HepG2 (cell line): ENCODE results near the gene NCLN. TPM values are rescaled to one million over a fixed set of nuclear protein-coding genes. Genes with fewer than 3 reads are reported as not detected.

Experiments
- ATAC-seq: fragments of 200-7000 bp; cut with Tn5 transposase; 3 replicates; pipeline ENCODE4 v1.9.1; 2020; ENCODE audit warnings: mild to moderate bottlenecking, moderate library complexity
- BruUV-seq: library from RNA; stranded (reverse); fragments of 400-500 nt; replicated peaks from 2 replicates; lab custom pipeline; 2021; lab: Mats Ljungman, UMichigan
- CTCF ChIA-PET: fragments of 300-600 bp; formaldehyde crosslinking; extraction: SDS; loops from one replicate; lab custom pipeline; 2021; ENCODE audit warnings: low total read pairs, inconsistent platforms, low intra/inter-chr PET ratio; lab: Yijun Ruan, JAX
- POLR2A ChIA-PET: fragments of 350-600 bp; sonication (Branson Sonifier 250); formaldehyde crosslinking; loops from one replicate; lab custom pipeline; 2020; ENCODE audit warnings: antibody characterized with exemption, inconsistent platforms; lab: Yijun Ruan, JAX
- DNase-seq: peaks from one replicate; pipeline ENCODE4 v3.0.0-alpha.2; 2015; ENCODE audit warnings: low spot score
- FAIRE-seq: peaks from 3 replicates; lab custom pipeline; 2011; peaks lifted over from hg19 to GRCh38; lab: Jason Lieb, UNC
- H2AFZ ChIP-seq: one replicate; pipeline ENCODE4 v1.6.1; 2011; ENCODE audit warnings: low read length, inconsistent platforms
- H3K27ac ChIP-seq: fragments of 300-600 bp; 3 replicates; pipeline ENCODE4 v1.8.0; 2011; ENCODE audit warnings: mixed run types, mild to moderate bottlenecking, mixed read lengths, low read length, inconsistent platforms; ENCODE audit not compliant: insufficient read depth; ENCODE audit errors: extremely low read length
- H3K27me3 ChIP-seq, 2 experiments: fragments of 200-600 bp in 1 of 2; 2 replicates in 1 of 2; 3 replicates in 1 of 2; pipeline versions ENCODE4 v1.6.0 to v1.8.0; 2011; ENCODE audit warnings: low read length in 2 of 2, mild to moderate bottlenecking in 2 of 2, moderate library complexity in 2 of 2, inconsistent platforms in 1 of 2; ENCODE audit not compliant: insufficient read depth in 2 of 2, control insufficient read depth in 1 of 2
- H3K36me3 ChIP-seq, 2 experiments: fragments of 200-600 bp in 1 of 2; replicated peaks in 1 of 2; 2 replicates in 1 of 2; 3 replicates in 1 of 2; pipeline versions ENCODE4 v1.5.1 to v1.8.0; 2011; ENCODE audit warnings: low read length in 2 of 2, inconsistent platforms in 1 of 2; ENCODE audit not compliant: insufficient read depth in 2 of 2, control insufficient read depth in 1 of 2
- H3K4me1 ChIP-seq: 2 replicates; pipeline ENCODE4 v1.5.1; 2012; ENCODE audit warnings: low read length, inconsistent platforms; ENCODE audit not compliant: insufficient read depth
- H3K4me2 ChIP-seq: 2 replicates; pipeline ENCODE4 v1.6.0; 2011; ENCODE audit warnings: low read depth, low read length, inconsistent platforms
- H3K4me3 ChIP-seq, 3 experiments: fragments of 200-600 bp in 1 of 3; sonication (generic), shearing (Covaris generic) in 1 of 3; replicated peaks in 1 of 3; 2 replicates each; pipeline ENCODE4 v1.5.1; 2011 to 2016; ENCODE audit warnings: low read length in 3 of 3, inconsistent platforms in 2 of 3, low read depth in 2 of 3, mild to moderate bottlenecking in 2 of 3, control low read depth in 1 of 3, mixed read lengths in 1 of 3; ENCODE audit not compliant: insufficient read depth in 1 of 3
- H3K79me2 ChIP-seq: one replicate; pipeline ENCODE4 v1.6.1; 2011; ENCODE audit warnings: low read length, inconsistent platforms; ENCODE audit not compliant: insufficient read depth
- H3K9ac ChIP-seq: 2 replicates; pipeline ENCODE4 v1.6.0; 2011; ENCODE audit warnings: mild to moderate bottlenecking, low read depth, low read length, inconsistent platforms; ENCODE audit not compliant: insufficient read depth
- H3K9me3 ChIP-seq: 2 replicates; pipeline ENCODE4 v1.5.1; 2012; ENCODE audit warnings: mild to moderate bottlenecking, low read length
- H4K20me1 ChIP-seq: 2 replicates; pipeline ENCODE4 v1.6.0; 2011; ENCODE audit warnings: inconsistent platforms, mild to moderate bottlenecking, low read length, moderate library complexity; ENCODE audit not compliant: insufficient read depth
- ATM ChIP-seq: fragments of 450-650 bp; IDR thresholded peaks from 2 replicates; pipeline ENCODE4 v1.7.1; 2017; ENCODE audit warnings: mild to moderate bottlenecking, borderline replicate concordance
- FOXA1 ChIP-seq, 2 experiments: fragments of 450-650 bp in 1 of 2; sonication (generic) in 1 of 2; formaldehyde crosslinking in 1 of 2; IDR thresholded peaks; 2 replicates each; pipeline versions ENCODE4 v1.4.0 to v1.6.1; 2016 to 2020; ENCODE audit warnings: missing genetic modification reagents in 1 of 2
- FOXK2 ChIP-seq: fragments of 450-650 bp; IDR thresholded peaks from 2 replicates; pipeline ENCODE4 v1.6.1; 2016
- ISL2 ChIP-seq: sonication (generic); formaldehyde crosslinking; IDR thresholded peaks from 2 replicates; pipeline ENCODE4 v1.5.0; 2020; ENCODE audit warnings: missing genetic modification reagents
- KDM2A ChIP-seq: sonication (generic); formaldehyde crosslinking; IDR thresholded peaks from 2 replicates; pipeline ENCODE4 v1.4.0; 2020; ENCODE audit warnings: low read depth, missing genetic modification reagents, borderline replicate concordance
- MXD4 ChIP-seq: IDR thresholded peaks from 2 replicates; pipeline ENCODE4 v1.6.1; 2016; ENCODE audit warnings: mild to moderate bottlenecking, missing biosample characterization, missing genetic modification reagents
- NBN ChIP-seq: fragments of 450-650 bp; conservative IDR thresholded peaks from 2 replicates; pipeline ENCODE4 v1.6.1; 2017
- RBAK ChIP-seq: sonication (generic); formaldehyde crosslinking; IDR thresholded peaks from 2 replicates; pipeline ENCODE4 v1.5.1; 2020; ENCODE audit warnings: mild to moderate bottlenecking, missing genetic modification reagents
- SRY ChIP-seq: sonication (generic); formaldehyde crosslinking; IDR thresholded peaks from 2 replicates; pipeline ENCODE4 v1.8.0; 2022; ENCODE audit warnings: mild to moderate bottlenecking, missing genetic modification reagents
- ZNF143 ChIP-seq: sonication (generic); formaldehyde crosslinking; IDR thresholded peaks from 2 replicates; pipeline ENCODE4 v1.4.0; 2020; ENCODE audit warnings: missing genetic modification reagents
- ZNF451 ChIP-seq: sonication (generic); formaldehyde crosslinking; IDR thresholded peaks from 2 replicates; pipeline ENCODE4 v1.5.0; 2020; ENCODE audit warnings: mild to moderate bottlenecking, missing genetic modification reagents
- ZNF713 ChIP-seq: sonication (generic); formaldehyde crosslinking; IDR thresholded peaks from 2 replicates; pipeline ENCODE4 v1.4.0; 2020; ENCODE audit warnings: mild to moderate bottlenecking, missing genetic modification reagents
- ZNF75D ChIP-seq: sonication (generic); formaldehyde crosslinking; IDR thresholded peaks from 2 replicates; pipeline ENCODE4 v1.8.1; 2023; ENCODE audit warnings: missing genetic modification reagents, mild to moderate bottlenecking, borderline replicate concordance
- WGBS: methylation state at CpG from one replicate; pipeline ENCODE4 v1.1.6; 2017; ENCODE audit warnings: low lambda C conversion rate; 5-methylcytosine and 5-hydroxymethylcytosine counted together
- in situ Hi-C: cut with HindIII; loops from 2 replicates; pipeline ENCODE4 v1.10.0; 2017; ENCODE audit warnings: low pct_unique_long_range_greater_than_20kb; ENCODE audit not compliant: extremely low pct_ligation_motif_present
- intact Hi-C: fragments of 100-400 bp; cut with micrococcal nuclease; formaldehyde crosslinking; loops from one replicate; pipeline ENCODE4 v1.10.0; 2022; ENCODE audit not compliant: unreplicated experiment
- polyA plus RNA-seq, 8 experiments: library from polyadenylated mRNA; depleted of rRNA in 3 of 8; stranded (reverse) in 7 of 8; unstranded in 1 of 8; fragments of >200 nt; fragmentation: Illumina TruSeq in 4 of 8; extraction: Trizol in 4 of 8; gene quantifications; 2 replicates each; pipeline versions ENCODE4 v1.2.1 to v1.2.3, GENCODE V29; 2011 to 2016; ENCODE audit warnings: low read depth in 4 of 8, missing spikeins in 1 of 8, mixed read lengths in 1 of 8; ENCODE audit not compliant: insufficient read depth in 1 of 8
- total RNA-seq, 5 experiments: library from RNA; depleted of rRNA; stranded (reverse); fragments of >200 nt; fragmentation: Illumina TruSeq; extraction: Trizol; gene quantifications; 2 replicates each; pipeline ENCODE4 v1.2.3, GENCODE V29; 2016; ENCODE audit warnings: low read depth in 1 of 5
- TF ChIP-seq, protein P1 (sequence below): sonication (generic); formaldehyde crosslinking; conservative IDR thresholded peaks from 2 replicates; pipeline ENCODE4 v1.8.0; 2022; ENCODE audit warnings: low read depth, missing genetic modification reagents
- TF ChIP-seq, protein P2 (sequence below): sonication (generic); formaldehyde crosslinking; IDR thresholded peaks from 2 replicates; pipeline ENCODE4 v1.9.0; 2021; ENCODE audit warnings: missing genetic modification reagents, mild to moderate bottlenecking, borderline replicate concordance
- TF ChIP-seq, protein P3 (sequence below): sonication (generic); formaldehyde crosslinking; IDR thresholded peaks from 2 replicates; pipeline ENCODE4 v1.5.0; 2020; ENCODE audit warnings: missing genetic modification reagents
- TF ChIP-seq, protein P4 (sequence below): sonication (generic); formaldehyde crosslinking; IDR thresholded peaks from 2 replicates; pipeline ENCODE4 v1.5.1; 2020; ENCODE audit warnings: missing genetic modification reagents, mild to moderate bottlenecking, borderline replicate concordance

The NCLN gene
- total and polyA plus RNA-seq, 2 of the 13 experiments (the other 11 are each of a cell fraction or from before 2014, with no cell fraction given), result 42.6 to 56.0 TPM

DNA sequence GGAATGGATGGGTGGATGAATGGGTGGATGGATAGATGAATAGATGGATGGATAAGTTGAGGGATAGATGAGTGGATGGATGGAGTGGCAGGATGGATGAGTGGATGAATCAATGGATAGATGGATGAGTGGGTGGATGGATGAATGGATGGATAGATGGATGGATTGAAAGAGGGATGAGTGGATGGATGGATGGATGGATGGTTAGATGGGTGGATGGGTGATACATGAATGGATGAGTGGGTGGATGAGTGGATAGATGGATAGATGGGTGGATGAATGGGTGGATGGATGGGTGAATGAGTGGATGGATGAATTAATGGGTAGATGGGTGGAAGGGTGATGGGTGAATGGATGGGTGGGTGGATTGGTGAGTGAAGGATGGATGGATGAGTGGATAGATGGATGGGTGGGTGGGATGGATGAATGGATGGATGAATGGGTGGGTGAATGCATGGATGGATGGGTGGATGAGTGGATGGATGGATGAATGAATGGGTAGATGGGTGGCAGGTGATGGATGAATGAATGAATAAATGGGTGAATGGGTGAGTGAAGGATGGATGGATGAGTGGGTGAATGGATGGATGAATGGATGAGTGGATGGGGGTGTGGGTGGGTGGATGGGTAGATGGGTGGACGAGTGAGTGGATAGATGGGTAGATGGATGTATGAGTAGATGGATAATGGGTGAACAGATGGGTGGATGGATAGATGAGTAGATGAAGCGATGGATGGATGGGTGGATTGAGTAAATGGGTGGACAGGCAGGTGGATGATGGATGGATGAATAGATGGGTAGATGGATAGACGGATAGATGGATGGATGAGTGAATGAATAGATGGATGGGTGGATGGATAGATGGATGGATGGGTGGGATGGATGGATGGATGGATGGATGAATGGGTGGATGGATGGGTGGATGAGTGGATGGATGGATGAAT, 32.2 kb upstream of the NCLN start:
- no peak overlapping the region for H2AFZ ChIP-seq
- DNase-seq (no peak), FAIRE-seq (no peak)
- no peaks in the 10 kb centered on the region for H4K20me1 ChIP-seq
- in situ Hi-C loops (no loop called here), intact Hi-C loops (no loop called here)
- no TSS peak for BruUV-seq
- H3K4me2 ChIP-seq, result no peak overlapping the region
- peaks cover 11% of the 10 kb centered on the region for H3K4me1 ChIP-seq
- H3K27ac ChIP-seq, result no peak overlapping the region
- CTCF ChIA-PET, result no interaction called here
- H3K9me3 ChIP-seq, result no peaks in the 10 kb centered on the region
- TF ChIP-seq, protein P1, sequence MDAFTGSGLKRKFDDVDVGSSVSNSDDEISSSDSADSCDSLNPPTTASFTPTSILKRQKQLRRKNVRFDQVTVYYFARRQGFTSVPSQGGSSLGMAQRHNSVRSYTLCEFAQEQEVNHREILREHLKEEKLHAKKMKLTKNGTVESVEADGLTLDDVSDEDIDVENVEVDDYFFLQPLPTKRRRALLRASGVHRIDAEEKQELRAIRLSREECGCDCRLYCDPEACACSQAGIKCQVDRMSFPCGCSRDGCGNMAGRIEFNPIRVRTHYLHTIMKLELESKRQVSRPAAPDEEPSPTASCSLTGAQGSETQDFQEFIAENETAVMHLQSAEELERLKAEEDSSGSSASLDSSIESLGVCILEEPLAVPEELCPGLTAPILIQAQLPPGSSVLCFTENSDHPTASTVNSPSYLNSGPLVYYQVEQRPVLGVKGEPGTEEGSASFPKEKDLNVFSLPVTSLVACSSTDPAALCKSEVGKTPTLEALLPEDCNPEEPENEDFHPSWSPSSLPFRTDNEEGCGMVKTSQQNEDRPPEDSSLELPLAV, result no peak
- TF ChIP-seq RBAK (CRISPR knock-in tag), result no peak
- no peak for TF ChIP-seq ZNF75D (CRISPR knock-in tag)
- no peak for TF ChIP-seq ZNF713
- 0 out of 2 replicates have a peak, but pooled peaks have one; percentile 22 for TF ChIP-seq FOXK2
- TF ChIP-seq ZNF143 (CRISPR knock-in tag), result no peak
- no peak for TF ChIP-seq ISL2 (CRISPR knock-in tag)
- no peak for TF ChIP-seq KDM2A (CRISPR knock-in tag)
- TF ChIP-seq, protein P2, sequence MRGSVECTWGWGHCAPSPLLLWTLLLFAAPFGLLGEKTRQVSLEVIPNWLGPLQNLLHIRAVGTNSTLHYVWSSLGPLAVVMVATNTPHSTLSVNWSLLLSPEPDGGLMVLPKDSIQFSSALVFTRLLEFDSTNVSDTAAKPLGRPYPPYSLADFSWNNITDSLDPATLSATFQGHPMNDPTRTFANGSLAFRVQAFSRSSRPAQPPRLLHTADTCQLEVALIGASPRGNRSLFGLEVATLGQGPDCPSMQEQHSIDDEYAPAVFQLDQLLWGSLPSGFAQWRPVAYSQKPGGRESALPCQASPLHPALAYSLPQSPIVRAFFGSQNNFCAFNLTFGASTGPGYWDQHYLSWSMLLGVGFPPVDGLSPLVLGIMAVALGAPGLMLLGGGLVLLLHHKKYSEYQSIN (CRISPR knock-in tag), result no peak
- TF ChIP-seq ATM, result 0 out of 2 replicates have a peak, but pooled peaks have one; percentile 48
- no peak for TF ChIP-seq SRY (CRISPR knock-in tag)
- TF ChIP-seq NBN, result 0 out of 2 replicates have a peak, but pooled peaks have one; percentile 28
- TF ChIP-seq, protein P3, sequence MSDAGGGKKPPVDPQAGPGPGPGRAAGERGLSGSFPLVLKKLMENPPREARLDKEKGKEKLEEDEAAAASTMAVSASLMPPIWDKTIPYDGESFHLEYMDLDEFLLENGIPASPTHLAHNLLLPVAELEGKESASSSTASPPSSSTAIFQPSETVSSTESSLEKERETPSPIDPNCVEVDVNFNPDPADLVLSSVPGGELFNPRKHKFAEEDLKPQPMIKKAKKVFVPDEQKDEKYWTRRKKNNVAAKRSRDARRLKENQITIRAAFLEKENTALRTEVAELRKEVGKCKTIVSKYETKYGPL (CRISPR knock-in tag), result no peak
- TF ChIP-seq ZNF451 (CRISPR knock-in tag), result no peak
- TF ChIP-seq, protein P4, sequence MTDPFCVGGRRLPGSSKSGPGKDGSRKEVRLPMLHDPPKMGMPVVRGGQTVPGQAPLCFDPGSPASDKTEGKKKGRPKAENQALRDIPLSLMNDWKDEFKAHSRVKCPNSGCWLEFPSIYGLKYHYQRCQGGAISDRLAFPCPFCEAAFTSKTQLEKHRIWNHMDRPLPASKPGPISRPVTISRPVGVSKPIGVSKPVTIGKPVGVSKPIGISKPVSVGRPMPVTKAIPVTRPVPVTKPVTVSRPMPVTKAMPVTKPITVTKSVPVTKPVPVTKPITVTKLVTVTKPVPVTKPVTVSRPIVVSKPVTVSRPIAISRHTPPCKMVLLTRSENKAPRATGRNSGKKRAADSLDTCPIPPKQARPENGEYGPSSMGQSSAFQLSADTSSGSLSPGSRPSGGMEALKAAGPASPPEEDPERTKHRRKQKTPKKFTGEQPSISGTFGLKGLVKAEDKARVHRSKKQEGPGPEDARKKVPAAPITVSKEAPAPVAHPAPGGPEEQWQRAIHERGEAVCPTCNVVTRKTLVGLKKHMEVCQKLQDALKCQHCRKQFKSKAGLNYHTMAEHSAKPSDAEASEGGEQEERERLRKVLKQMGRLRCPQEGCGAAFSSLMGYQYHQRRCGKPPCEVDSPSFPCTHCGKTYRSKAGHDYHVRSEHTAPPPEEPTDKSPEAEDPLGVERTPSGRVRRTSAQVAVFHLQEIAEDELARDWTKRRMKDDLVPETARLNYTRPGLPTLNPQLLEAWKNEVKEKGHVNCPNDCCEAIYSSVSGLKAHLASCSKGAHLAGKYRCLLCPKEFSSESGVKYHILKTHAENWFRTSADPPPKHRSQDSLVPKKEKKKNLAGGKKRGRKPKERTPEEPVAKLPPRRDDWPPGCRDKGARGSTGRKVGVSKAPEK, result no peak
- TF ChIP-seq FOXA1 (IDR thresholded peaks at IDR 0.05), result 0 out of 2 replicates have a peak, but pooled peaks have one; percentile 19
- no peak for TF ChIP-seq FOXA1 (CRISPR knock-in tag; IDR thresholded peaks at IDR 0.05)
- TF ChIP-seq MXD4 (CRISPR knock-in tag), result no peak
- TF ChIP-seq, all 625 proteins: peak for 4
- WGBS, result 16% methylated on average over 3 of the region's 3 CpGs
- H3K36me3 ChIP-seq, result no peaks in the 10 kb centered on the region
- POLR2A ChIA-PET, result no interaction called here
- H3K4me3 ChIP-seq, result no peak overlapping the region
- H3K9ac ChIP-seq, result no peak overlapping the region
- H3K27me3 ChIP-seq, result peaks cover 4 to 20% of the 10 kb centered on the region in 2 experiments; a peak in 3 of 5 replicates
- ATAC-seq, result no peak
- no peaks in the 10 kb centered on the region for H3K79me2 ChIP-seq
